Measurements from ENCODE around the gene AUTS2. TPM values are rescaled to one million over a fixed set of nuclear protein-coding genes. Genes with fewer than 3 reads are reported as not detected.

The AUTS2 gene
- total and polyA plus RNA-seq, 2 experiments from 2014 or later: 32.0 to 91.0 TPM

- H2AFZ ChIP-seq: no peak overlapping the region
- no peaks in the 10 kb centered on the region for H3K79me2 ChIP-seq (replicated peaks; ENCODE audit: insufficient read depth)
- DNase-seq (ENCODE audit: low spot score) (no peak), ATAC-seq (no peak)
- H3K4me3 ChIP-seq: no peak overlapping the region
- peaks cover 63% of the 10 kb centered on the region for H3K36me3 ChIP-seq (ENCODE audit: insufficient read depth)
- H3K9me2 ChIP-seq (ENCODE audit: insufficient read depth): no peaks in the 10 kb centered on the region
- peaks cover 6% of the 10 kb centered on the region for H3K27me3 Mint-ChIP-seq (ENCODE audit: insufficient read depth, low read depth, poor library complexity)
- TF ChIP-seq EZH2phosphoT487 (IDR thresholded peaks at IDR 0.05; ENCODE audit: unreplicated experiment) (no peak), ZNF114 (CRISPR knock-in tag; IDR thresholded peaks at IDR 0.05) (no peak), ZNF462 (CRISPR knock-in tag; IDR thresholded peaks at IDR 0.05) (no peak), EZH2 (IDR thresholded peaks at IDR 0.05; ENCODE audit: low read depth, unreplicated experiment) (no peak), NANOG (IDR thresholded peaks at IDR 0.05; ENCODE audit: borderline replicate concordance) (no peak), ZNF331 (CRISPR knock-in tag; IDR thresholded peaks at IDR 0.05; ENCODE audit: low read depth) (no peak), CTCF (conservative IDR thresholded peaks at IDR 0.05; ENCODE audit: low read depth in 2 of 2) (no peak), POLR2AphosphoS5 (IDR thresholded peaks at IDR 0.05; ENCODE audit: low read depth) (no peak), REST (IDR thresholded peaks at IDR 0.05; ENCODE audit: unreplicated experiment) (no peak)
- peaks cover 98% of the 10 kb centered on the region for H3K36me3 Mint-ChIP-seq (ENCODE audit: low read depth)
- no peaks in the 10 kb centered on the region for H3K27me3 ChIP-seq (ENCODE audit: insufficient read depth)
- H3K27ac ChIP-seq (ENCODE audit: low read depth): no peak overlapping the region
- no peak overlapping the region for H3K4me2 ChIP-seq
- no peaks in the 10 kb centered on the region; the same call in 1 of the 2 replicates for H3K4me1 ChIP-seq (ENCODE audit: insufficient read depth)
- H3F3A ChIP-seq (replicated peaks; ENCODE audit: low read depth): 0 out of 2 replicates have a peak, but pooled peaks cover 5% of the 10 kb centered on the region
- peaks cover 7% of the 10 kb centered on the region; the same call in 2 of the 3 replicates for H3K4me1 Mint-ChIP-seq
- no peak overlapping the region for H3K4me3 Mint-ChIP-seq
- no peak overlapping the region for H3K27ac Mint-ChIP-seq
- no peaks in the 10 kb centered on the region for H3K9me3 Mint-ChIP-seq
- peaks cover 11% of the 10 kb centered on the region for H4K20me1 ChIP-seq (replicated peaks; ENCODE audit: insufficient read depth)
Observed at GRCh38 chr7:70785427-70785826, 1187.2 kb downstream of the AUTS2 start.

Data from GM23338 (cell line).